DOHH2 (cell line): ENCODE results near the gene TSPAN17.

Experiments
- CTCF ChIP-seq: fragments of 200-600 bp; sonication (generic); IDR thresholded peaks from one replicate; pipeline ENCODE4 v1.5.1; 2014; ENCODE audit warnings: antibody characterized with exemption, mild to moderate bottlenecking, low read depth, low read length; ENCODE audit not compliant: poor library complexity, severe bottlenecking
- EZH2phosphoT487 ChIP-seq: fragments of 200-600 bp; sonication (generic); IDR thresholded peaks from 2 replicates; pipeline ENCODE4 v1.6.1; 2017; ENCODE audit warnings: borderline replicate concordance, mild to moderate bottlenecking, antibody characterized with exemption, low read length, moderate library complexity, mixed read lengths

- TF ChIP-seq CTCF (no peak), EZH2phosphoT487 (no peak)
Observed at GRCh38 chr5:176687247-176687646, 40.0 kb downstream of the TSPAN17 start.
